Measurements from ENCODE around the gene CEP192. TPM values are rescaled to one million over a fixed set of nuclear protein-coding genes. Genes with fewer than 3 reads are reported as not detected.

The CEP192 gene
- total and polyA plus RNA-seq, 2 of the 13 experiments (the other 11 are each of a cell fraction or from before 2014, with no cell fraction given) = 15.3 to 24.7 TPM

GRCh38 chr18:13139885-13140450, 148.8 kb downstream of the CEP192 start (continued):
- TF ChIP-seq ZNF234 (CRISPR knock-in tag; conservative IDR thresholded peaks at IDR 0.05) (no peak; the same call in 1 of the 2 replicates), ZC3H4 (CRISPR knock-in tag; IDR thresholded peaks at IDR 0.05; ENCODE audit: borderline replicate concordance) (no peak), PRDM4 (CRISPR knock-in tag; IDR thresholded peaks at IDR 0.05; ENCODE audit: borderline replicate concordance) (no peak), U2AF1 (optimal IDR thresholded peaks at IDR 0.05; ENCODE audit: low read depth, low read length) (no peak), ZNF282 (IDR thresholded peaks at IDR 0.05; ENCODE audit: partially characterized antibody) (no peak), ZNF326 (CRISPR knock-in tag; IDR thresholded peaks at IDR 0.05; ENCODE audit: borderline replicate concordance) (no peak), ZNF788 (CRISPR knock-in tag; IDR thresholded peaks at IDR 0.05; ENCODE audit: borderline replicate concordance) (peak; percentile 59; the same call in 1 of the 2 replicates), RFX5 (IDR thresholded peaks at IDR 0.05; ENCODE audit: low read depth, low read length) (no peak), DBP (CRISPR knock-in tag; IDR thresholded peaks at IDR 0.05; ENCODE audit: not compliant biosample characterization) (no peak), ZNF740 (CRISPR knock-in tag; IDR thresholded peaks at IDR 0.05) (no peak), RNF219 (CRISPR knock-in tag; IDR thresholded peaks at IDR 0.05) (no peak), KDM4B (CRISPR knock-in tag; IDR thresholded peaks at IDR 0.05) (no peak), ATAD3A (CRISPR knock-in tag; IDR thresholded peaks at IDR 0.05) (no peak), ZNF224 (CRISPR knock-in tag; IDR thresholded peaks at IDR 0.05) (no peak), LRRFIP1 (CRISPR knock-in tag; conservative IDR thresholded peaks at IDR 0.05) (no peak), KAT2B (IDR thresholded peaks at IDR 0.05; ENCODE audit: borderline replicate concordance, low read depth, low read length) (no peak), ZBTB2 (CRISPR knock-in tag; IDR thresholded peaks at IDR 0.05; ENCODE audit: low read depth) (no peak)

Data from HepG2 (cell line).